GM19463 (cell line): ENCODE results near the gene NUMA1.

Experiments
- ATAC-seq: cut with Tn5 transposase; IDR thresholded peaks from one replicate; pipeline ENCODE4 v1.9.1; 2021; ENCODE audit warnings: mild to moderate bottlenecking, moderate library complexity; ENCODE audit not compliant: unreplicated experiment

NUMA1 gene

GRCh38 chr11:72024069-72024754, 56.1 kb downstream of the NUMA1 start:
- ATAC-seq, result no peak

- ATAC-seq, result no peak
These were observed 57.0 kb downstream of the NUMA1 start for GRCh38 chr11:72023335-72023734.

GRCh38 chr11:72018171-72018570, 62.2 kb downstream of the NUMA1 start:
- no peak for ATAC-seq

GRCh38 chr11:72015511-72016061, 64.8 kb downstream of the NUMA1 start:
- ATAC-seq, result no peak

GRCh38 chr11:72014761-72015320, 65.5 kb downstream of the NUMA1 start:
- no peak for ATAC-seq

- no peak for ATAC-seq
These were observed 66.3 kb downstream of the NUMA1 start for GRCh38 chr11:72013765-72014711.

- ATAC-seq, result no peak
These were observed 67.2 kb downstream of the NUMA1 start for GRCh38 chr11:72012897-72013721.

GRCh38 chr11:72012091-72012630, 68.2 kb downstream of the NUMA1 start:
- ATAC-seq, result no peak

- no peak for ATAC-seq
These were observed 69.7 kb downstream of the NUMA1 start for GRCh38 chr11:72010529-72011233.

- ATAC-seq, result no peak
These were observed 71.2 kb downstream of the NUMA1 start for GRCh38 chr11:72009156-72009555.

- no peak for ATAC-seq
These were observed 71.6 kb downstream of the NUMA1 start for GRCh38 chr11:72008728-72009127.

- ATAC-seq, result no peak
These were observed 72.8 kb downstream of the NUMA1 start for GRCh38 chr11:72007587-72007986.

- no peak for ATAC-seq
These were observed 73.3 kb downstream of the NUMA1 start for GRCh38 chr11:72007089-72007476.

- ATAC-seq, result no peak
These were observed 73.8 kb downstream of the NUMA1 start for GRCh38 chr11:72006309-72007088.

GRCh38 chr11:72005347-72006260, 74.7 kb downstream of the NUMA1 start:
- no peak for ATAC-seq

GRCh38 chr11:72004515-72005346, 75.6 kb downstream of the NUMA1 start:
- ATAC-seq, result no peak

GRCh38 chr11:72003776-72004171, 76.6 kb downstream of the NUMA1 start:
- ATAC-seq, result no peak
